CD4-positive, alpha-beta memory T cell (primary cell): ENCODE measurements around the gene TOM1L1. TPM values are rescaled to one million over a fixed set of nuclear protein-coding genes. Genes with fewer than 3 reads are reported as not detected.

ENCODE experiments used
- CTCF ChIA-PET: fragments of 350-600 bp; sonication (Branson Sonifier 250); formaldehyde crosslinking; loops from one replicate; lab custom pipeline; 2021; ENCODE audit warnings: inconsistent platforms; ENCODE audit not compliant: partially characterized antibody; lab: Charles Lee
- POLR2A ChIA-PET: fragments of 350-600 bp; sonication (Branson Sonifier 250); formaldehyde crosslinking; loops from one replicate; lab custom pipeline; 2021; ENCODE audit not compliant: partially characterized antibody; lab: Charles Lee
- DNase-seq, 5 donors: peaks; one replicate each; pipeline versions ENCODE4 v3.0.0 to v3.0.0-alpha.2; 2020 to 2022; ENCODE audit warnings: mixed read lengths in 1 of 5
- H3K27ac ChIP-seq: one replicate; pipeline ENCODE4 v1.7.0; 2013; ENCODE audit warnings: low read depth, low read length
- H3K27me3 ChIP-seq: 2 replicates; pipeline ENCODE4 v1.7.0; 2013; ENCODE audit warnings: mild to moderate bottlenecking, low read length, moderate library complexity; ENCODE audit not compliant: insufficient read depth
- H3K36me3 ChIP-seq: 2 replicates; pipeline ENCODE4 v1.7.0; 2013; ENCODE audit warnings: mild to moderate bottlenecking, low read length, moderate library complexity; ENCODE audit not compliant: insufficient read depth
- H3K4me1 ChIP-seq: 2 replicates; pipeline ENCODE4 v1.7.0; 2013; ENCODE audit warnings: mild to moderate bottlenecking, low read length, moderate library complexity; ENCODE audit not compliant: insufficient read depth
- H3K4me3 ChIP-seq, 2 donors: one replicate each; pipeline ENCODE4 v1.7.0; 2013; ENCODE audit warnings: low read length in 2 of 2, mild to moderate bottlenecking in 1 of 2
- H3K9me3 ChIP-seq, 2 donors: one replicate each; pipeline ENCODE4 v1.7.0; 2013; ENCODE audit warnings: low read length in 2 of 2, control low read depth in 1 of 2; ENCODE audit not compliant: control insufficient read depth in 1 of 2
- H3K27ac Mint-ChIP-seq, 7 donors: one replicate each; pipeline ENCODE4 v1.8.0; 2020 to 2021; ENCODE audit warnings: mixed read lengths in 7 of 7, mild to moderate bottlenecking in 6 of 7, inconsistent platforms in 3 of 7, moderate library complexity in 3 of 7
- H3K27me3 Mint-ChIP-seq, 2 donors: one replicate each; pipeline ENCODE4 v1.8.0; 2020 to 2021; ENCODE audit warnings: mixed read lengths in 2 of 2
- H3K36me3 Mint-ChIP-seq, 2 donors: one replicate each; pipeline ENCODE4 v1.8.0; 2020 to 2021; ENCODE audit warnings: mixed read lengths in 2 of 2, inconsistent platforms in 1 of 2, mild to moderate bottlenecking in 1 of 2
- H3K4me1 Mint-ChIP-seq, 4 donors: one replicate each; pipeline ENCODE4 v1.8.0; 2020 to 2021; ENCODE audit warnings: mixed read lengths in 4 of 4, mild to moderate bottlenecking in 1 of 4
- H3K4me3 Mint-ChIP-seq, 8 donors: one replicate each; pipeline ENCODE4 v1.8.0; 2020 to 2021; ENCODE audit warnings: mixed read lengths in 8 of 8, mild to moderate bottlenecking in 7 of 8, moderate library complexity in 6 of 8, inconsistent platforms in 3 of 8
- H3K9me3 Mint-ChIP-seq, 8 donors: one replicate each; pipeline ENCODE4 v1.8.0; 2020 to 2021; ENCODE audit warnings: mixed read lengths in 8 of 8, mild to moderate bottlenecking in 5 of 8, inconsistent platforms in 3 of 8, moderate library complexity in 1 of 8
- intact Hi-C: fragments of 100-400 bp; cut with micrococcal nuclease; formaldehyde crosslinking; loops from one replicate; pipeline ENCODE4 v1.15.1; 2023
- polyA plus RNA-seq, 2 donors: library from polyadenylated mRNA; unstranded; fragments of 300-500 nt; fragmentation: Illumina TruSeq; gene quantifications; one replicate each; pipeline ENCODE4 v1.2.3, GENCODE V29; 2021
- total RNA-seq, 2 experiments: library from RNA; stranded (reverse); gene quantifications; one replicate each; pipeline ENCODE4 v1.2.3, GENCODE V29; 2021

TOM1L1 gene
- total and polyA plus RNA-seq, 4 experiments from 2014 or later = 0.48 to 0.53 TPM; not detected in 2

- DNase-seq = peak; percentile 94 to 96 (median 95)
- no peaks in the 10 kb centered on the region for H3K9me3 Mint-ChIP-seq
- H3K27me3 Mint-ChIP-seq = no peaks in the 10 kb centered on the region
- CTCF ChIA-PET = interaction anchor here (1.3 to 2.6 kb wide), 2 partner anchors 25 to 272 kb away, joined by 3 to 10 read pairs; no protein-coding TSS in a partner anchor
- no peak within 1 kb of the TSS for H3K27ac Mint-ChIP-seq
- peaks cover 6% of the 10 kb centered on the region for H3K36me3 ChIP-seq
- H3K9me3 ChIP-seq = no peaks in the 10 kb centered on the region
- intact Hi-C loops = loop anchor here (1.0 to 10.0 kb wide), 6 partner anchors 8 to 1866 kb away; partner anchors contain the start of genes DGKE, HLF and PCTP
- no peak within 1 kb of the TSS for H3K4me3 Mint-ChIP-seq
- no peaks in the 10 kb centered on the region for H3K27me3 ChIP-seq
- POLR2A ChIA-PET = interaction anchor here (1.5 kb wide), 1 partner anchor 270 kb away, joined by 8 read pairs; no protein-coding TSS in a partner anchor
- peaks cover 4 to 16% of the 10 kb centered on the region in 2 donors for H3K36me3 Mint-ChIP-seq
- peak within 1 kb of the TSS; percentile 78 to 84 for H3K4me3 ChIP-seq
- peak within 1 kb of the TSS; percentile 90 for H3K27ac ChIP-seq
- peaks cover 29% of the 10 kb centered on the region for H3K4me1 ChIP-seq
- peaks cover 8 to 23% (median 18%) of the 10 kb centered on the region in 4 donors for H3K4me1 Mint-ChIP-seq
These were observed 67.8 kb downstream of the TOM1L1 start, which contains the start of the genes COX11 and STXBP4 for GRCh38 chr17:54968262-54968987. COX11 (minus strand) TSS chr17:54968654; CDS start chr17:54968646, 8 bp downstream. STXBP4 (plus strand) TSS chr17:54968765; CDS start chr17:54986220, 17,455 bp downstream.

DNA sequence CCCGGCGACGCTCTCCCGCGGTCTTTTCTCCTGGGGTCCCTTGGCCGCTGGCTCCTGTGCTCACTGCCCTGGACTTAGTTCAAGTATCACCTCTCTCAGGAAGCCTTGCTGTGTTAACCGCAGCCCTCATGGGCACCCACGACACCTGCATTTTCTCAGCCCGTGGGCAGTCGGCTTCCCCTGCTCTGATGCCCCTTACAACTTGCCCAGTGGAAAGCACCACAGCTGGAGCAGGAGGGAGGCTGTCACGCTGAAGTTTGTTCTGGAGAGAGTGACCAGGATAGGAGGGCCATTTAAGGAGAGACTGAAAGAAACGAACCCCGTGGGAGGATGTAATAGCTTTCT lies 68.3 kb downstream of the TOM1L1 start:
- no peak for DNase-seq
- H3K9me3 Mint-ChIP-seq = no peaks in the 10 kb centered on the region
- Histone ChIP-seq H3K9me3 (no peaks in the 10 kb centered on the region), H3K27ac (peak overlapping the region; percentile 90), H3K4me1 (peaks cover 29% of the 10 kb centered on the region), H3K4me3 (peak overlapping the region; percentile 78 to 84), H3K36me3 (peaks cover 6% of the 10 kb centered on the region), H3K27me3 (no peaks in the 10 kb centered on the region)
- intact Hi-C loops = loop anchor here (1.0 to 10.0 kb wide), 6 partner anchors 9 to 1866 kb away; partner anchors contain the start of genes DGKE, HLF and PCTP
- H3K27me3 Mint-ChIP-seq = no peaks in the 10 kb centered on the region
- no peak overlapping the region for H3K27ac Mint-ChIP-seq
- no peak overlapping the region for H3K4me3 Mint-ChIP-seq
- CTCF ChIA-PET = interaction anchor here (1.3 to 2.6 kb wide), 2 partner anchors 24 to 271 kb away, joined by 3 to 10 read pairs; no protein-coding TSS in a partner anchor
- H3K36me3 Mint-ChIP-seq = peaks cover 3 to 10% of the 10 kb centered on the region in 2 donors
- POLR2A ChIA-PET = interaction anchor here (1.5 kb wide), 1 partner anchor 269 kb away, joined by 8 read pairs; no protein-coding TSS in a partner anchor
- peaks cover 8 to 23% (median 18%) of the 10 kb centered on the region in 4 donors for H3K4me1 Mint-ChIP-seq

- H3K9me3 Mint-ChIP-seq = no peaks in the 10 kb centered on the region
- peak overlapping the region in 3 of 8 donors; percentile 6 to 22 (median 19) for H3K4me3 Mint-ChIP-seq
These were observed 69.3 kb downstream of the TOM1L1 start for GRCh38 chr17:54969658-54970572.

DNA sequence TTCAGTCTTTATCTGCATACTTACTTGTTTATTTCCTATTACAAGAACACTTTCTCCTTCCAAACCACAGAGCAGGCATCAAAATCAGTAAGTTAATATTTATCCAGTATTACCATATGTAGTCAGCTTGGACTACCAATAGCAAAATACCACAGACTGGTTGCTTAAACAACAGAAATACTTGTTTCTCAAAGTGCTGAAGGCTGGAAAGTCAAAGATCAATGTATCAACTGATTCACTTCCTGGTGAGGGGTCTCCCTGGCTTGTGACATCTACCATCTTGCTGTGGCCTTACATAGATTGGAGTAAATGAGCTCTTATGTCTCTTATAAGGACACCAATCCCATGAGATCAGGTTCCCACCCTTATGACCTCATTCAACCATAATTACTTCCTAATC lies 70.5 kb downstream of the TOM1L1 start:
- DNase-seq = no peak
- intact Hi-C loops = no loop called here
- CTCF ChIA-PET = interaction anchor here (1.8 kb wide), 1 partner anchor 18 kb away, joined by 5 read pairs; no protein-coding TSS in a partner anchor
- H3K36me3 Mint-ChIP-seq = peaks cover 0 to 3% of the 10 kb centered on the region in 2 donors
- Histone ChIP-seq H3K4me1 (peaks cover 28% of the 10 kb centered on the region), H3K4me3 (no peak overlapping the region), H3K36me3 (no peaks in the 10 kb centered on the region), H3K27ac (no peak overlapping the region), H3K27me3 (no peaks in the 10 kb centered on the region), H3K9me3 (no peaks in the 10 kb centered on the region)
- peaks cover 8 to 22% (median 13%) of the 10 kb centered on the region in 4 donors for H3K4me1 Mint-ChIP-seq
- POLR2A ChIA-PET = no interaction called here
- H3K4me3 Mint-ChIP-seq = no peak overlapping the region
- H3K9me3 Mint-ChIP-seq = no peaks in the 10 kb centered on the region
- H3K27ac Mint-ChIP-seq = peak overlapping the region in 4 of 7 donors; percentile 1 to 66 (median 30)
- no peaks in the 10 kb centered on the region for H3K27me3 Mint-ChIP-seq

More at GRCh38 chr17:54969658-54970572, 69.3 kb downstream of the TOM1L1 start:
- no peak for DNase-seq
- Histone ChIP-seq H3K36me3 (peaks cover under 1% of the 10 kb centered on the region), H3K4me3 (peak overlapping the region; percentile 78 to 84), H3K9me3 (no peaks in the 10 kb centered on the region), H3K27ac (peak overlapping the region; percentile 90), H3K27me3 (no peaks in the 10 kb centered on the region), H3K4me1 (peaks cover 29% of the 10 kb centered on the region)
- Mint-ChIP-seq H3K27ac (no peak overlapping the region), H3K4me1 (peaks cover 8 to 23% (median 18%) of the 10 kb centered on the region in 4 donors), H3K27me3 (no peaks in the 10 kb centered on the region), H3K36me3 (peaks cover 3 to 7% of the 10 kb centered on the region in 2 donors)
- intact Hi-C loops = loop anchor here (2.0 to 10.0 kb wide), 2 partner anchors 785 to 1865 kb away; partner anchors contain the start of genes DGKE and PCTP
- POLR2A ChIA-PET = no interaction called here
- CTCF ChIA-PET = interaction anchor here (1.3 to 2.6 kb wide), 3 partner anchors 19 to 270 kb away, joined by 3 to 10 read pairs (median 5); no protein-coding TSS in a partner anchor

GRCh38 chr17:54971901-54972300 lies 71.2 kb downstream of the TOM1L1 start:
- Histone ChIP-seq H3K27ac (no peak overlapping the region), H3K36me3 (no peaks in the 10 kb centered on the region), H3K4me1 (peaks cover 20% of the 10 kb centered on the region), H3K27me3 (no peaks in the 10 kb centered on the region), H3K4me3 (no peak overlapping the region), H3K9me3 (no peaks in the 10 kb centered on the region)
- no peak overlapping the region for H3K4me3 Mint-ChIP-seq
- no peaks in the 10 kb centered on the region for H3K9me3 Mint-ChIP-seq
- H3K4me1 Mint-ChIP-seq = peaks cover 4 to 15% (median 8%) of the 10 kb centered on the region in 4 donors
- DNase-seq = no peak
- H3K27ac Mint-ChIP-seq = no peak overlapping the region
- peaks cover 0 to 3% of the 10 kb centered on the region in 2 donors for H3K36me3 Mint-ChIP-seq
- CTCF ChIA-PET = no interaction called here
- POLR2A ChIA-PET = no interaction called here
- intact Hi-C loops = no loop called here
- no peaks in the 10 kb centered on the region for H3K27me3 Mint-ChIP-seq

- intact Hi-C loops = no loop called here
- Mint-ChIP-seq H3K4me1 (peaks cover 0 to 11% (median 7%) of the 10 kb centered on the region in 4 donors), H3K36me3 (peaks cover 0 to 1% of the 10 kb centered on the region in 2 donors), H3K27ac (peak overlapping the region in 1 of 7 donors; percentile 37), H3K4me3 (no peak overlapping the region), H3K9me3 (no peaks in the 10 kb centered on the region), H3K27me3 (no peaks in the 10 kb centered on the region)
- DNase-seq = no peak
- ChIA-PET POLR2A (no interaction called here), CTCF (interaction anchor here (1.2 to 2.5 kb wide), 2 partner anchors 21 to 322 kb away, joined by 3 to 12 read pairs; no protein-coding TSS in a partner anchor)
- Histone ChIP-seq H3K36me3 (no peaks in the 10 kb centered on the region), H3K4me1 (peaks cover 16% of the 10 kb centered on the region), H3K27ac (no peak overlapping the region), H3K4me3 (no peak overlapping the region), H3K9me3 (no peaks in the 10 kb centered on the region), H3K27me3 (no peaks in the 10 kb centered on the region)
These were observed 71.9 kb downstream of the TOM1L1 start for GRCh38 chr17:54972406-54973138.
